Endothelial cell (in vitro differentiated cells): Measurements from ENCODE around the gene UGT3A1. TPM values are rescaled to one million over a fixed set of nuclear protein-coding genes. Genes with fewer than 3 reads are reported as not detected.
"Not testable (repeated sequence)": the region's sequence is repeated elsewhere in the genome, so short reads cannot be mapped to it uniquely, and the experiment has no call there.

Experiments
- DNase-seq: peaks from one replicate; pipeline ENCODE4 v3.0.0; 2021; ENCODE audit warnings: low spot score
- H3K27ac Mint-ChIP-seq: one replicate; pipeline ENCODE4 v1.8.0; 2021; ENCODE audit warnings: mixed read lengths, inconsistent platforms; ENCODE audit not compliant: unreplicated experiment
- H3K27me3 Mint-ChIP-seq: one replicate; pipeline ENCODE4 v1.8.0; 2021; ENCODE audit warnings: mild to moderate bottlenecking, moderate library complexity, mixed read lengths, inconsistent platforms; ENCODE audit not compliant: unreplicated experiment
- H3K36me3 Mint-ChIP-seq: one replicate; pipeline ENCODE4 v1.8.0; 2021; ENCODE audit warnings: mild to moderate bottlenecking, low read depth, mixed read lengths, inconsistent platforms; ENCODE audit not compliant: unreplicated experiment
- H3K4me1 Mint-ChIP-seq: one replicate; pipeline ENCODE4 v1.8.0; 2021; ENCODE audit warnings: mild to moderate bottlenecking, mixed read lengths, inconsistent platforms; ENCODE audit not compliant: unreplicated experiment
- H3K4me3 Mint-ChIP-seq: one replicate; pipeline ENCODE4 v1.8.0; 2021; ENCODE audit warnings: mild to moderate bottlenecking, mixed read lengths, inconsistent platforms; ENCODE audit not compliant: unreplicated experiment
- H3K9me3 Mint-ChIP-seq: one replicate; pipeline ENCODE4 v1.8.0; 2021; ENCODE audit warnings: mixed read lengths, inconsistent platforms; ENCODE audit not compliant: unreplicated experiment
- CTCF ChIP-seq: fragments of 200-600 bp; sonication (generic); IDR thresholded peaks from one replicate; pipeline ENCODE4 v1.5.0; 2021; ENCODE audit warnings: antibody characterized with exemption; ENCODE audit not compliant: unreplicated experiment
- total RNA-seq: library from RNA; stranded (reverse); fragmentation: NEBNext Ultra II Directional; extraction: Animal tissue kit (Norgen Biotek cat#: 25700); gene quantifications from one replicate; pipeline ENCODE4 v1.2.1, GENCODE V29; 2021; ENCODE audit not compliant: unreplicated experiment

The UGT3A1 gene
- total RNA-seq, 1 donor from 2014 or later = 0.85 TPM

DNA sequence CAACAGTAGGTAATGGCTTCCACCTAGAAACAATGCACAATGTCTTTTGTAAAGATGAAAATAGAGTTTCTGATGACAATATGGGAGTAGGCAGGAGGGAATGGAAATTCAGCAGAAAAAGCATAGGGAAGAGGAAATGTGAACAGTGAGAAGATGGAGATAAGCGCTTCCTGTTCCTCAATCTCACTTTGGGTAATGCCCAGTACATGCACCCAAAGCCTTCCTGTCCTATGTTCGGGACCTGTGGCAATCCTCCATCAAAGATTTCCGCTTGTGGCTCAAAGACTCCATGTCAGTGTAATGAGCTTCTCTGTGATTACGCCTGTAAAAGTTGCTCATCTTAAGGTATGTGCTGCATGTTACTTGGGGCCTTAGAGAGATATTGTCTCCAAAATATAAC lies 2.7 kb downstream of the UGT3A1 start:
- no peaks in the 10 kb centered on the region for H3K36me3 Mint-ChIP-seq
- no peak overlapping the region for H3K4me3 Mint-ChIP-seq
- DNase-seq = no peak
- TF ChIP-seq CTCF = no peak
- peaks cover 2% of the 10 kb centered on the region for H3K27me3 Mint-ChIP-seq
- H3K27ac Mint-ChIP-seq = no peak overlapping the region
- no peaks in the 10 kb centered on the region for H3K9me3 Mint-ChIP-seq
- H3K4me1 Mint-ChIP-seq = peaks cover 10% of the 10 kb centered on the region

GRCh38 chr5:35987776-35988175 lies 3.4 kb downstream of the UGT3A1 start:
- Mint-ChIP-seq H3K27ac (no peak overlapping the region), H3K4me1 (peaks cover 10% of the 10 kb centered on the region), H3K27me3 (peaks cover 2% of the 10 kb centered on the region), H3K36me3 (peaks cover 3% of the 10 kb centered on the region), H3K9me3 (peaks cover 3% of the 10 kb centered on the region), H3K4me3 (no peak overlapping the region)
- no peak for DNase-seq
- no peak for TF ChIP-seq CTCF

- no peak for TF ChIP-seq CTCF
- Mint-ChIP-seq H3K27me3 (no peaks in the 10 kb centered on the region), H3K4me1 (no peaks in the 10 kb centered on the region), H3K27ac (no peak overlapping the region), H3K36me3 (peaks cover 14% of the 10 kb centered on the region), H3K4me3 (no peak overlapping the region), H3K9me3 (peaks cover 11% of the 10 kb centered on the region)
- no peak for DNase-seq
These were observed 11.5 kb downstream of the UGT3A1 start for GRCh38 chr5:35979715-35980114.

DNA sequence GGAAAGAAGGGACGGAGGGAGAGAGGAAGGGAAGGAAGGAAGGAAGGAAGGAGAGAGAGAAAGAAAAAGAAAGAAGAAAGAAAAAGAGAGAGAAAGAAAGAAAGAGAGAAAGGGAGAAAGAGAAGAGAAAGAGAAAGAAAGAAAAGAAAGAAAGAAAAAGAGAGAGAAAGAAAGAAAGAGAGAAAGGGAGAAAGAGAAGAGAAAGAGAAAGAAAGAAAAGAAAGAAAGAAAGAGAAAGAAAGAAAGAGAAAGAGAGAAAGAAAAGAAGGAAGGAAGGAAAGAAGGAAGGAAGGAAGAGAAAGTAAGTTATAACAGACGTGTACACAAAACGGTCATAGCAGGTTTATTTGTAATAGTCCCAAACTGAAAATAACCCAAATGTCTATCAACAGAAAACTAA lies 14.3 kb downstream of the UGT3A1 start:
- H3K27ac Mint-ChIP-seq, H3K4me1 Mint-ChIP-seq, DNase-seq, H3K27me3 Mint-ChIP-seq, H3K36me3 Mint-ChIP-seq, H3K9me3 Mint-ChIP-seq, H3K4me3 Mint-ChIP-seq: not testable (repeated sequence)

DNA sequence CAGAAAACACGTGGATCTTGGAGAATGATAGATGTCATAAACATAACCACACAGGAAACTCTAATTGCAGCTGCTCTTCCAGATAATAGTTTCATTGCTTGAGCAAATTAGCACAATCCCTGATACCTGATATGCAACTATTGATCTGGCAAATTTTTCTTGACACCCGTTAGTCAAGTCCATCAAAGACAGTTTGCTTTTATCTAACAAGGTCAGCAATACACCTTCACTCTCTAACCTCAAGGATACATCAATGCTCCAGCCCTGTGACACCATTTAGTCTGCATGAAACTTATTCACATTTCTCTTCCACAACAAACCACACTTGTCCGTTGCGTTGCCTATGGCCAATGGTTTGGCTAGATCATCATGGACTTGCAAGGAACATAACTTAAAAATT lies 16.6 kb downstream of the UGT3A1 start:
- no peak overlapping the region for H3K27ac Mint-ChIP-seq
- peaks cover 4% of the 10 kb centered on the region for H3K9me3 Mint-ChIP-seq
- no peak overlapping the region for H3K4me3 Mint-ChIP-seq
- TF ChIP-seq CTCF = no peak
- DNase-seq = no peak
- no peaks in the 10 kb centered on the region for H3K27me3 Mint-ChIP-seq
- H3K36me3 Mint-ChIP-seq = peaks cover 4% of the 10 kb centered on the region
- H3K4me1 Mint-ChIP-seq = no peaks in the 10 kb centered on the region

DNA sequence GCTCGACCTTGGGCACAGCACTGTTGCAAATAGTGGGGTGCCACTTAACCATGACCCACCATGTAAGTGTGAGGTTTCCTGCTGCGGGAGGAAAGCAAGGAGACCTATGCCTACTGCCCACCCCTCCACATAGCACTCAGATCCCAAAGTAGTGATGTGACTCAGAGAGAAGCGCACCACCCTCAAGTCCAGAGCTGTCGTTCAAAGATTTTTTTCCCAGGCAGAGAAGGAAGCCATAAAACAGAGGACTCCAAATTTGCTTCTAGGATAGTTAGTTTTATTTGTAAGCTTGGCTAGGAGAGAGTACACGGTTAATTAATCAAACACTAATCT lies 19.3 kb downstream of the UGT3A1 start:
- no peak for TF ChIP-seq CTCF
- no peaks in the 10 kb centered on the region for H3K27me3 Mint-ChIP-seq
- peaks cover 4% of the 10 kb centered on the region for H3K36me3 Mint-ChIP-seq
- H3K27ac Mint-ChIP-seq = no peak overlapping the region
- DNase-seq = no peak
- H3K4me3 Mint-ChIP-seq = no peak overlapping the region
- H3K9me3 Mint-ChIP-seq = no peaks in the 10 kb centered on the region
- no peaks in the 10 kb centered on the region for H3K4me1 Mint-ChIP-seq
